ENCODE measurements around the gene ZNF76.

- TF ChIP-seq, protein P1, sequence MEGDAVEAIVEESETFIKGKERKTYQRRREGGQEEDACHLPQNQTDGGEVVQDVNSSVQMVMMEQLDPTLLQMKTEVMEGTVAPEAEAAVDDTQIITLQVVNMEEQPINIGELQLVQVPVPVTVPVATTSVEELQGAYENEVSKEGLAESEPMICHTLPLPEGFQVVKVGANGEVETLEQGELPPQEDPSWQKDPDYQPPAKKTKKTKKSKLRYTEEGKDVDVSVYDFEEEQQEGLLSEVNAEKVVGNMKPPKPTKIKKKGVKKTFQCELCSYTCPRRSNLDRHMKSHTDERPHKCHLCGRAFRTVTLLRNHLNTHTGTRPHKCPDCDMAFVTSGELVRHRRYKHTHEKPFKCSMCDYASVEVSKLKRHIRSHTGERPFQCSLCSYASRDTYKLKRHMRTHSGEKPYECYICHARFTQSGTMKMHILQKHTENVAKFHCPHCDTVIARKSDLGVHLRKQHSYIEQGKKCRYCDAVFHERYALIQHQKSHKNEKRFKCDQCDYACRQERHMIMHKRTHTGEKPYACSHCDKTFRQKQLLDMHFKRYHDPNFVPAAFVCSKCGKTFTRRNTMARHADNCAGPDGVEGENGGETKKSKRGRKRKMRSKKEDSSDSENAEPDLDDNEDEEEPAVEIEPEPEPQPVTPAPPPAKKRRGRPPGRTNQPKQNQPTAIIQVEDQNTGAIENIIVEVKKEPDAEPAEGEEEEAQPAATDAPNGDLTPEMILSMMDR (IDR thresholded peaks at IDR 0.05; ENCODE audit: extremely low read depth in 1 of 2, insufficient read depth in 1 of 2, low read depth in 1 of 2, low read length in 2 of 2), result no peak
- TF ChIP-seq POLR2A (IDR thresholded peaks at IDR 0.05; ENCODE audit: low read depth, low read length) (no peak), EZH2 (IDR thresholded peaks at IDR 0.05; ENCODE audit: borderline replicate concordance, low read depth, low read length, severe bottlenecking) (no peak), JUN (IDR thresholded peaks at IDR 0.05; ENCODE audit: borderline replicate concordance, insufficient read depth, insufficient read length, low read depth) (no peak), POLR2AphosphoS5 (IDR thresholded peaks at IDR 0.05; ENCODE audit: insufficient read depth, low read depth, low read length) (no peak), GATA2 (IDR thresholded peaks at IDR 0.05; ENCODE audit: insufficient read depth, insufficient read length, low read depth, low read length) (no peak)
- TF ChIP-seq, protein P2, sequence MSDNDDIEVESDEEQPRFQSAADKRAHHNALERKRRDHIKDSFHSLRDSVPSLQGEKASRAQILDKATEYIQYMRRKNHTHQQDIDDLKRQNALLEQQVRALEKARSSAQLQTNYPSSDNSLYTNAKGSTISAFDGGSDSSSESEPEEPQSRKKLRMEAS (IDR thresholded peaks at IDR 0.05; ENCODE audit: insufficient read depth, insufficient read length), result no peak
Measured at GRCh38 chr6:35248300-35248699, 11.2 kb upstream of the ZNF76 start.
